Measurements from ENCODE around the gene TPM1. TPM values are rescaled to one million over a fixed set of nuclear protein-coding genes. Genes with fewer than 3 reads are reported as not detected.

TPM1 gene
- total RNA-seq, 1 experiment from 2014 or later, result 192 TPM

GRCh38 chr15:63054985-63055384, 12.4 kb downstream of the TPM1 start:
- peak; percentile 53 for DNase-seq (ENCODE audit: low read depth)

DNA sequence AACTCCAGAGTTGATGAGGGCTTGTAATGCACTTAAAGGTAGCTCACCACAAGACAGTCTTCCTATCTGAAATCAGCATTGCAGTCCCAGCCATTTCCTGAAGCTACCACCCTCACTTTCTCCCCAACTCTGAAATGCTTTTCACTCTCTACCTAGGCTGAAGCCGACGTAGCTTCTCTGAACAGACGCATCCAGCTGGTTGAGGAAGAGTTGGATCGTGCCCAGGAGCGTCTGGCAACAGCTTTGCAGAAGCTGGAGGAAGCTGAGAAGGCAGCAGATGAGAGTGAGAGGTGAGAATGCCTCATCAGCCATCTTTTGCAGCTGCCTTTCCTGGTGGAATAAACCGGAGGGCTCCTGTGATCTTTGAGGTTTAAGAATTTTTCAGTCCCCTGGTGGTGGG, 14.3 kb downstream of the TPM1 start:
- no peak for DNase-seq (ENCODE audit: low read depth)

GRCh38 chr15:63057468-63058345, 15.2 kb downstream of the TPM1 start:
- no peak for DNase-seq (ENCODE audit: low read depth)

DNA sequence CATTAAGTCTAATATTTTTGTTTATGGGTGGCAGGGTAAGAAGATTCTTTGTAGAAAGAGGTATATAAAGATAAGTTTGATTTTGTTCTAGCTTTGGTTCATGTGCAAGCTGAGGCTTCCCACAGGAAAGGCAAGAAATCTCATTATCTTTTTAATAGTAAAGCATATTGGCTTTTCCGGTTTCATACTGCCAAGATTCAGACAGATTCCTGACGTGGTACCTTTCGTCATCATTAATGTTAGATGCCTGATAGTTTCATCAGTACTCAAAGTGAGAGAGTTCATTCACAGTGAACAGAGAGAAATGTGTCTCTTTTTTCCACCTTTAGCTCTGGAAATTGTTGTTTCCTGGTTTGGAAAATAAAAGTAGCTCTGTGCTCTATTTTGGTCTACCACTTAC, 16.5 kb downstream of the TPM1 start:
- DNase-seq (ENCODE audit: low read depth), result no peak

DNA sequence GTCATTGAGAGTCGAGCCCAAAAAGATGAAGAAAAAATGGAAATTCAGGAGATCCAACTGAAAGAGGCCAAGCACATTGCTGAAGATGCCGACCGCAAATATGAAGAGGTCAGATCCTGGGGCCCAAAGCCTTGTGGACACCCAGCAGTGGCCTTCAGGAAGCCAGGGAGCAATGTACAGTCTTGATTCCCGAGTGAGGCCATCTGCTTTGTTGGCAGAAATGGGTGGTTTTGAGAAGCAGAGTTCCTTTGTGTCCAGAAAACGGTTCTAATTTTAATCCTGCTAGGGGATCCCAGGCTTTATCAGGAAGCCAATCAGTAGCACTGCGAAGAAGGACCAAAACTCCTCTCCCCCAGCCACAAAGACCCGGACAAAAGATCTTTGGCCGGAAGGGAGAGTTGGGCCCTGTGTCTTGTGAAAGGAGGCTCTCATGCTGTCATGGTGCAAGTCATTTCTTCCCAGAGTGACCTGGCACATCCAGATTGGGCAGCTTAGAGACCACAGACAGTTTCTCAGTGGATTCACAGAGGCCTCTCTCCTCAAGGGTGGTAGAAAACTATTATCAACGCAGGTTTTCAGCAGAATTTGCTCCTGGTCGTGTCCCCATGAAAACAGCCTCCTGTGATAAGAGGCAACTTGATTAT, 17.1 kb downstream of the TPM1 start:
- DNase-seq (ENCODE audit: low read depth), result no peak

DNA sequence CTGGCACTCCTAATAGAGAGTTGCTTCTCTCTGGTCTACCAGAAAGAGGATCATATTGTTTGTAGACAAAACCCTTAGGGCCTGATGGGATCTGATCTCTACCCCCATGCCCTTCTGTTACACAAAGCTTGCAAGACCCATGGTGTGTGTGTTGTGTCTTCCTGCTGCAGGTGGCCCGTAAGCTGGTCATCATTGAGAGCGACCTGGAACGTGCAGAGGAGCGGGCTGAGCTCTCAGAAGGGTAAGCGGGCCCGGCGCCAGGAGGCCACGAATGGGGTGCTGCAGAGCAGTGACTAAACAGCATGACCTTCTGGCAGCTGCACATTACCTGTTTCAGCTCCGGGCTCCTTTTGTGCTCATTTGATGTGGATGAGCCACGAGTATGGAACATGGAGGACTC, 18.2 kb downstream of the TPM1 start:
- DNase-seq (ENCODE audit: low read depth), result no peak

DNA sequence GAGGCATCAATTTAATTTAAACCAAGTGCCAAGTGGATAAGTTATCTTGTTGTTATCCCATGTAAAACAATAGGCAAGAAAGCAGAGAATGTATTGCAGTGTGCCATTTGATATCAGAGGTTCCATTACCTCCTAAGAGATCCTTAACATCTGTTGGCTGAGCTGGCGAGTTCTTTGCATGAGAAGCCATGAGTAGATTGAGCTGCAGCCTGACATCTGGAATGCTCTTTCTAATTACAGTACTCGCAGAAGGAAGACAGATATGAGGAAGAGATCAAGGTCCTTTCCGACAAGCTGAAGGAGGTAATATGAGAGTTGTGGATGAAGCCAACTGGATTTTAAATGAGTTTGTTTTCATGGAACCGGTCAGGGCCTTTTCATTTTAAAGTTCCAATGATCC, 19.4 kb downstream of the TPM1 start:
- DNase-seq (ENCODE audit: low read depth), result no peak

- DNase-seq (ENCODE audit: low read depth), result no peak
These were observed 20.7 kb downstream of the TPM1 start for GRCh38 chr15:63063164-63063756.

GRCh38 chr15:63063877-63064409, 21.4 kb downstream of the TPM1 start:
- no peak for DNase-seq (ENCODE audit: low read depth)

DNA sequence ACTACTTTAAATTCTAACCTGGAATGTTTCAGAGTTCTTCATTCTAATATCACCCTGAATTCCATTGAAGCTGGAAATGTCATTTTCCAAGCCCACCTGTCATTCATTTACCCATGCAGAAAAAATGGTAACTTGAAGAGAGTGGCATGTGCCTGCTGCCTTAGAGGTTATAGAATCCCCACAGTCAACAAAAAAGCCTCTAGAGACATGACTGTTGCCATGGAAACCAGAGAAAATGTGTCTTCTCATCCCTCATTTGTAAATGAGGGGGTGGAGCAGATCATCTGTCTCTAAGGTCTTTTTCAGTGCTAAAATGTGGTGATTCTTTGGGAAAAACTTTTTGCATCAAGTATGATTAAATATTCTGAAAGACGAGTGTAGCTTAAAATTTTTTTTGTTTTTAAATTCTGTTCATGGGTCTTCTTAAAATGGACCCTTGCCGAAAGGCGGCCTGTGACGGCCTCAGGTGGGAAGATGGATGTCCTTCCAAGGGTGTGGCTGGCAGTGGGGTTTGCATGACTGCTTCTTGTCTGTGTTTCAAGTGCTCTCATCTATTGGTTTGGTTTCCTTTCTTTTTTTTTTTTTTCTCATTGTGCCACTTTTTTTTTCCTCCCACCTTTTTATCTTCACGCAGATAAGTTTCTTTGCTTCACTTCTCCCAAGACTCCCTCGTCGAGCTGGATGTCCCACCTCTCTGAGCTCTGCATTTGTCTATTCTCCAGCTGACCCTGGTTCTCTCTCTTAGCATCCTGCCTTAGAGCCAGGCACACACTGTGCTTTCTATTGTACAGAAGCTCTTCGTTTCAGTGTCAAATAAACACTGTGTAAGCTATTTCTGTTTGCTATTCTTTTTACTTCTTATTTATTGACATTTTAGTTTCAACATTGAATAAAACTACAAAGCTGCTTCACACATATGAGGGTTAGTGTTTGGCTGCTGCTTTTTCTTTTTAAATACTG, 23.0 kb downstream of the TPM1 start:
- peak; percentile 68 for DNase-seq (ENCODE audit: low read depth)

GRCh38 chr15:63066272-63066671, 23.7 kb downstream of the TPM1 start:
- no peak for DNase-seq (ENCODE audit: low read depth)

- DNase-seq (ENCODE audit: low read depth), result no peak
These were observed 24.8 kb downstream of the TPM1 start for GRCh38 chr15:63067306-63067705.

DNA sequence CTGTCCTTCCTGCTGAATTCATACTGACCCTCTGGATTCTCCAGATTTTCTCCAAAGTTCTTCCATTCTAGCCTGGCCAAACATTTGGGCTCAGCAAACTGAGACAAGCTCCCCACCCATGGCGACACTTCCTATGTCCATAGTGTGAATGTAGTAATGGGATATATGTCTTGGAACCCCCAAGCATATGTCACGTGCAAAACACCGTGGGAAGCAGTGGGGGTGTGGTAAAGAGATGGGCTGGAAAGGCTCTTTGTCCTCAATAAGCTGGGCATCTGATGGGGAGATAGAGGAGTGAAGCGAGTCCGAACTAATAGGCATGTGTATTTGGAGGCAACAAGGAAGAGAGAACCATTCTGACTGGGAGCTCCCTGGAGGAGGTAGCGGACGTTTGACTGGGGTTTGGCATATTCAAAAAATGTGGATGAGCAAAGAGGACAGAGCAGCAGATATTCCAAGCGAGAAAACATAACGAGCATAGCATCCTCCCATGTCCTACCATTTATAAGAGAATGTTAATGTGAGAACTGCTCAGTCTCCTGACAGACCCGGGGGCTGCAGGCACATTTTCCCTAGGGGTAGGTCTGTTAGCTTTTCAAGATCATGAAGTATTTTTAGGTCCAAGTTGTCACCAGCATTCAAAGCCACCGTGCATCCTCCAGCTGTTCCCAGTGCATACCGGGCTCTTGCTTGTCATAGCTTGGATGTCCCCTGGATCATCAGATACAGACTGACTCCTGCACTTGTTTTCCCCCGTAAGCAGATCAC, 25.6 kb downstream of the TPM1 start:
- DNase-seq (ENCODE audit: low read depth), result no peak

GRCh38 chr15:63069616-63070090, 27.1 kb downstream of the TPM1 start:
- DNase-seq (ENCODE audit: low read depth), result no peak

DNA sequence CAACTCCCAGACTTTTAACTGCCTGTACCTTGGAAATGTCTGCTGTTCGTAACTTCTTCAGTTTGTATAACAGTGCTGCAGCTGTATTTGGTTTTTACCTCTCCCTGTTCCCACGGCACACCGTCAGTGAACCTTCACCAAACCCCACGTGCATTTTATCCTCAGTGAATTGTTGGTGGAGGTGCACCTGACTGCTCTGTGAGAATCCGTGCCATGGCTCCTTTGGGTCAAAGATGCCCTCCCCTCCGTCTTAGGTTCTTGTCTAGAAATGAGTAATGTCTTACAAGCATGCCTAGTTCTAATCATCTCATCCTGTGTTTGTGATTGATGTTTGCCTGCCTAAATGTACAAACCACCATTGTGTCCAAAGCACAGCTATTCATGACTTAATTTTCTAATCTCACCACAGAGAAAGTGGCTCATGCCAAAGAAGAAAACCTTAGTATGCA, 28.2 kb downstream of the TPM1 start:
- no peak for DNase-seq (ENCODE audit: low read depth)

DNA sequence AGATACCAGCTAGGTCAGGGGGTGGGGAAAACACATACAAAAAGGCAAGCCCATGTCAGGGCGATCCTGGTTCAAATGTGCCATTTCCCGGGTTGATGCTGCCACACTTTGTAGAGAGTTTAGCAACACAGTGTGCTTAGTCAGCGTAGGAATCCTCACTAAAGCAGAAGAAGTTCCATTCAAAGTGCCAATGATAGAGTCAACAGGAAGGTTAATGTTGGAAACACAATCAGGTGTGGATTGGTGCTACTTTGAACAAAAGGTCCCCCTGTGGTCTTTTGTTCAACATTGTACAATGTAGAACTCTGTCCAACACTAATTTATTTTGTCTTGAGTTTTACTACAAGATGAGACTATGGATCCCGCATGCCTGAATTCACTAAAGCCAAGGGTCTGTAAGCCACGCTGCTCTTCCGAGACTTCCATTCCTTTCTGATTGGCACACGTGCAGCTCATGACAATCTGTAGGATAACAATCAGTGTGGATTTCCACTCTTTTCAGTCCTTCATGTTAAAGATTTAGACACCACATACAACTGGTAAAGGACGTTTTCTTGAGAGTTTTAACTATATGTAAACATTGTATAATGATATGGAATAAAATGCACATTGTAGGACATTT, 28.9 kb downstream of the TPM1 start:
- no peak for DNase-seq (ENCODE audit: low read depth)

DNA sequence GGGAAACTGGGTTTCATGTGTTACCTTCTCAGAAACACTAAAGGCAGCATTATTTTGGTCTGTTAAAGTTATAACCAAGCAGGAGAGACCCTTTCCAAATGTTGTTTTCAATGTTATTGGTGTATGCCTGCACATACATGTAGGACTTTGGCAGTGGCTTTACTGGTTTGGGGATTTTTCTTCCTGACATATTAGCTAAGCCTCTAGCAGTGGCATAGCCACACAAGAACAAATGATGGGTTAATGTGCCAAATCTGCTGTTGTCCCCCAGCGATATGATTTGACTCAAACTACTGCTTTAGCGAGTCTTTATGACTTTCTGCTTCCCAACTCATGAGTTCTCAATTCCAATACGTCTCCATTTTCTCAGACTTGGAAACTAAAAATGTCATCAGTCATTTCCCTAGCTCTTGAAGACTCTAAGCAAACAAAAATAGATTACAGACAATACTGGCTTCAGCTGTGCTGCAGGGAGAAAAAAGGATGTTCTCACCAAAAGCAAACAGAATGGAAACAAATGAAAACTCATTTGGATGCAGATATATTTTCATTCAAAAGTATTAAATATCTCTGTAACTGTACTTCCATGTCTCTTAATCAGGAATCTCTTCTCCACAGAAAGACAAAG, 29.6 kb downstream of the TPM1 start:
- DNase-seq (ENCODE audit: low read depth), result no peak

- no peak for DNase-seq (ENCODE audit: low read depth)
These were observed 30.3 kb downstream of the TPM1 start for GRCh38 chr15:63072809-63073277.

GRCh38 chr15:63073497-63074172, 31.1 kb downstream of the TPM1 start:
- DNase-seq (ENCODE audit: low read depth), result no peak

Measured in LHCN-M2 (cell line).